GM12873 (cell line): ENCODE measurements around the gene RHPN2.

ENCODE experiments used
- TF ChIP-seq, protein P1 (sequence below): IDR thresholded peaks from 2 replicates; pipeline ENCODE4 v1.5.1; 2012; ENCODE audit warnings: low read depth, mild to moderate bottlenecking, moderate library complexity, low read length, control low read depth; ENCODE audit not compliant: insufficient read depth; ENCODE audit errors: missing control alignments

RHPN2 gene

DNA sequence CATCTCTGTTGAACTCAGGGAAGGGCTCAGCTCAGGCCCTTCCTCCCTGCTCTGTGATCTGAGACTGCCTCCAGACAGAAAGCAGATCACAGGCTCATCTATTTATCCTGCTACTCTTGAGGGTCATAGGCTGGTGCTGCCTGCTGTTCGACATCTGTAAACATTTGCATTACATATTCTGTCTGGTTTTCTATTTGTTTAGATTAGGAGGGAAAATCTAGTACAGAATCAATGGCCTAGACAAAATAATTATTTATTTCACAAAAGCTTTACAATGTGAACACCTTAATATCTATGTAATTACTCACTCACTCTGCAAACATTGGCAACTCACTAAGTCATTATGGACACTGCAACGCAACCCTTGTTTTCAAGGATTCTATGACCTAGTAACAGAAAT, 135.9 kb downstream of the RHPN2 start:
- TF ChIP-seq, protein P1, sequence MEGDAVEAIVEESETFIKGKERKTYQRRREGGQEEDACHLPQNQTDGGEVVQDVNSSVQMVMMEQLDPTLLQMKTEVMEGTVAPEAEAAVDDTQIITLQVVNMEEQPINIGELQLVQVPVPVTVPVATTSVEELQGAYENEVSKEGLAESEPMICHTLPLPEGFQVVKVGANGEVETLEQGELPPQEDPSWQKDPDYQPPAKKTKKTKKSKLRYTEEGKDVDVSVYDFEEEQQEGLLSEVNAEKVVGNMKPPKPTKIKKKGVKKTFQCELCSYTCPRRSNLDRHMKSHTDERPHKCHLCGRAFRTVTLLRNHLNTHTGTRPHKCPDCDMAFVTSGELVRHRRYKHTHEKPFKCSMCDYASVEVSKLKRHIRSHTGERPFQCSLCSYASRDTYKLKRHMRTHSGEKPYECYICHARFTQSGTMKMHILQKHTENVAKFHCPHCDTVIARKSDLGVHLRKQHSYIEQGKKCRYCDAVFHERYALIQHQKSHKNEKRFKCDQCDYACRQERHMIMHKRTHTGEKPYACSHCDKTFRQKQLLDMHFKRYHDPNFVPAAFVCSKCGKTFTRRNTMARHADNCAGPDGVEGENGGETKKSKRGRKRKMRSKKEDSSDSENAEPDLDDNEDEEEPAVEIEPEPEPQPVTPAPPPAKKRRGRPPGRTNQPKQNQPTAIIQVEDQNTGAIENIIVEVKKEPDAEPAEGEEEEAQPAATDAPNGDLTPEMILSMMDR, result no peak
